ENCODE data around the gene KRTAP5-3. TPM values are rescaled to one million over a fixed set of nuclear protein-coding genes. Genes with fewer than 3 reads are reported as not detected.

The KRTAP5-3 gene, protein sequence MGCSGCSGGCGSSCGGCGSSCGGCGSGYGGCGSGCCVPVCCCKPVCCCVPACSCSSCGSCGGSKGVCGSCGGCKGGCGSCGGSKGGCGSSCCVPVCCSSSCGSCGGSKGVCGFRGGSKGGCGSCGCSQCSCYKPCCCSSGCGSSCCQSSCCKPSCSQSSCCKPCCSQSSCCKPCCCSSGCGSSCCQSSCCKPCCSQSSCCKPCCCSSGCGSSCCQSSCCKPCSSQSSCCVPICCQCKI
- polyA plus RNA-seq (2013, experiment 1 of 2): not detected
- polyA plus RNA-seq (2013, experiment 2 of 2): not detected

DNA sequence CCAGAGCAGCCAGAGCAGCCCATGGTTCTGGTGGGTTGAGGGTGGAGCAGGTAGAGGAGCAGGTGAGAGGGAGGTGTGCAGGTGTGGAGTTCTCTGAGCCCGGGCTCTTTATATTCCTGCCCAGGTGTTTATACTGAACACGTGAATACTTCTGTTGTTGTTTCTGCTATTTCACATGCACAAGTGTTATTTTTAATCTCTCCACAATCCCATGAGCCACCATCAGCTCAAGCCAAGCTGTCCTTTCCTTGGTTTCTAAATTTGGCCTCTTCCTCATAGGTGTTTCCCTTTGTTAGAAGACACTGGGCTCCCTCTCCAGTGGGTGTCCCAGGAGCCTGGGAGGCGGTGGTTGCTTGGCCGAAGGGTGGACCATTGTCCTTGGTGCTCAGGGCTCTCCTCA, at the start of gene KRTAP5-3:
Gene KRTAP5-3, minus strand, starts transcription at position 101 of the 400 bp plus-strand sequence. Its CDS starts 78 bp downstream, at position 23.
- no peaks in the 10 kb centered on the region for H3K9me3 ChIP-seq (ENCODE audit: control insufficient read depth, low read length)
- no peak within 1 kb of the TSS for H3K4me2 ChIP-seq (ENCODE audit: low read length, poor library complexity, severe bottlenecking)
- no peak within 1 kb of the TSS for H3K27ac ChIP-seq (ENCODE audit: low read length, poor library complexity, severe bottlenecking)
- no peak within 1 kb of the TSS for H3K4ac ChIP-seq (ENCODE audit: low read depth in 1 of 2, low read length in 2 of 2)
- no peaks in the 10 kb centered on the region for H3K36me3 ChIP-seq (ENCODE audit: control insufficient read depth in 1 of 2, insufficient read depth in 2 of 2, low read depth in 1 of 2, low read length in 2 of 2)
- no peaks in the 10 kb centered on the region for H3K79me1 ChIP-seq (replicated peaks; ENCODE audit: low read length, poor library complexity, severe bottlenecking)
- no peak within 1 kb of the TSS for H3K14ac ChIP-seq (ENCODE audit: low read length in 2 of 2)
- H4K8ac ChIP-seq (ENCODE audit: low read length): no peak within 1 kb of the TSS
- no peak within 1 kb of the TSS for H2AK5ac ChIP-seq (ENCODE audit: low read length, severe bottlenecking)
- H3K18ac ChIP-seq (ENCODE audit: low read depth in 1 of 2, low read length in 2 of 2): no peak within 1 kb of the TSS
- H2BK15ac ChIP-seq (ENCODE audit: low read depth, poor library complexity, severe bottlenecking): no peak within 1 kb of the TSS
- no peak within 1 kb of the TSS for H2BK120ac ChIP-seq (ENCODE audit: low read depth, low read length)
- WGBS: 88% methylated on average over 2 of the region's 4 CpGs
- H3K27me3 ChIP-seq (ENCODE audit: control insufficient read depth in 1 of 2, insufficient read depth in 1 of 2, low read length in 2 of 2): peaks cover 45 to 53% of the 10 kb centered on the region in 2 experiments
- H3K23ac ChIP-seq (ENCODE audit: low read length in 2 of 2): no peak within 1 kb of the TSS
- no peak within 1 kb of the TSS for H3K9ac ChIP-seq (ENCODE audit: low read length)
- H3K4me3 ChIP-seq (ENCODE audit: insufficient read depth in 1 of 2, low read depth in 1 of 2, low read length in 2 of 2): no peak within 1 kb of the TSS
- H2AFZ ChIP-seq (ENCODE audit: low read depth, low read length): no peak within 1 kb of the TSS
- H3K4me1 ChIP-seq (ENCODE audit: control insufficient read depth, insufficient read depth, low read depth, low read length): peaks cover 2% of the 10 kb centered on the region
- no peak within 1 kb of the TSS for H4K91ac ChIP-seq (ENCODE audit: low read length)
- no peak for DNase-seq
- H2BK5ac ChIP-seq (ENCODE audit: low read depth, low read length, poor library complexity, severe bottlenecking): no peak within 1 kb of the TSS
- no peak within 1 kb of the TSS for H2BK12ac ChIP-seq (ENCODE audit: low read length in 2 of 2)

DNA sequence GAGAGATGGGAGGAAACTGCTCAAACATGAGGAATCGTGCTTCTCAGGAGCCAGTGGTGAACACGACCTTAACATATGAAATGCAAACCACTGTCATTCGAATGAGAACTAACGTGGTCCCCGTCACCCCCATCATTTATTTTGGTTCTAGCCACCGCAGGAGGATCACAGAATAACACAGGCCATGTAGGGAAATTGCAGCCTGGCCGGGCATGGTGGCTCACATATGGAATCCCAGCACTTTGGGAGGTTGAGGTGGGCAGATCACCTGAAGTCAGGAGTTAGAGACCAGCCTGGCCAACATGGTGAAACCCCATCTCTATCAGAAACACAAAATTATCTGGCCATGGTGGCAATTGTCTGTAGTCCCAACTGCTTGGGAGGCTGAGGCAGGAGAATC, 48.4 kb upstream of the KRTAP5-3 start:
- H3K18ac ChIP-seq (ENCODE audit: low read depth in 1 of 2, low read length in 2 of 2): peak overlapping the region in 1 of 2 experiments; percentile 13
- H2BK15ac ChIP-seq (ENCODE audit: low read depth, poor library complexity, severe bottlenecking): no peak overlapping the region
- no peak overlapping the region for H3K9ac ChIP-seq (ENCODE audit: low read length)
- H3K4me2 ChIP-seq (ENCODE audit: low read length, poor library complexity, severe bottlenecking): no peak overlapping the region
- no peaks in the 10 kb centered on the region for H3K36me3 ChIP-seq (ENCODE audit: control insufficient read depth in 1 of 2, insufficient read depth in 2 of 2, low read depth in 1 of 2, low read length in 2 of 2)
- H2BK5ac ChIP-seq (ENCODE audit: low read depth, low read length, poor library complexity, severe bottlenecking): no peak overlapping the region
- no peak overlapping the region for H4K8ac ChIP-seq (ENCODE audit: low read length)
- no peak for DNase-seq
- no peak overlapping the region for H3K23ac ChIP-seq (ENCODE audit: low read length in 2 of 2)
- WGBS: 91% methylated on average over 6 of the region's 7 CpGs
- peaks cover 39 to 66% of the 10 kb centered on the region in 2 experiments for H3K27me3 ChIP-seq (ENCODE audit: control insufficient read depth in 1 of 2, insufficient read depth in 1 of 2, low read length in 2 of 2)
- H3K14ac ChIP-seq (ENCODE audit: low read length in 2 of 2): no peak overlapping the region
- no peak overlapping the region for H3K4ac ChIP-seq (ENCODE audit: low read depth in 1 of 2, low read length in 2 of 2)
- H3K27ac ChIP-seq (ENCODE audit: low read length, poor library complexity, severe bottlenecking): no peak overlapping the region
- H3K79me1 ChIP-seq (replicated peaks; ENCODE audit: low read length, poor library complexity, severe bottlenecking): no peaks in the 10 kb centered on the region
- no peak overlapping the region for H3K4me3 ChIP-seq (ENCODE audit: insufficient read depth in 1 of 2, low read depth in 1 of 2, low read length in 2 of 2)
- peak overlapping the region in 1 of 2 experiments; percentile 46 for H2BK12ac ChIP-seq (ENCODE audit: low read length in 2 of 2)
- no peak overlapping the region for H2AK5ac ChIP-seq (ENCODE audit: low read length, severe bottlenecking)
- H2BK120ac ChIP-seq (ENCODE audit: low read depth, low read length): peak overlapping the region; percentile 29
- peak overlapping the region; percentile 34 for H4K91ac ChIP-seq (ENCODE audit: low read length)
- H3K4me1 ChIP-seq (ENCODE audit: control insufficient read depth, insufficient read depth, low read depth, low read length): peaks cover 12% of the 10 kb centered on the region
- no peaks in the 10 kb centered on the region for H3K9me3 ChIP-seq (ENCODE audit: control insufficient read depth, low read length)
- H2AFZ ChIP-seq (ENCODE audit: low read depth, low read length): no peak overlapping the region

DNA sequence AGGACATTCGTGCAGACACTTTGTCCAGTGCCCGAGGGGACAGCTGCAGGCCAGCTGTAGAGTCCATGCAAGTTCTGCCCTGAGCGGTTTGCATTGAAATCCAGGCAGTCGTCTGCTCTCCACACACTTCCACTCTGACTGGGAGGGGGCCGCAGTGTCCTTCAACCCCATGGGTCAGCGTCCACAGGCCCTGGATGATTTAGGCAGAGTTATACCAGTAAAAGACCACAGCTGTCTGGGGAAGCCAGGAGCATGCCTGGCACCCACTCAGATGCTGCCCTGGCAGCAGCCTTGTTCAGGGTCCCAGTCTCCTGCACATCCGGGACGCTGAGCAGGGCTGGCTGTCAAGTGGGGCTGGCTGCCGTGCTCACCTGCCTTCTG, 47.8 kb upstream of the KRTAP5-3 start:
- WGBS: 83% methylated on average over 8 of the region's 9 CpGs

DNA sequence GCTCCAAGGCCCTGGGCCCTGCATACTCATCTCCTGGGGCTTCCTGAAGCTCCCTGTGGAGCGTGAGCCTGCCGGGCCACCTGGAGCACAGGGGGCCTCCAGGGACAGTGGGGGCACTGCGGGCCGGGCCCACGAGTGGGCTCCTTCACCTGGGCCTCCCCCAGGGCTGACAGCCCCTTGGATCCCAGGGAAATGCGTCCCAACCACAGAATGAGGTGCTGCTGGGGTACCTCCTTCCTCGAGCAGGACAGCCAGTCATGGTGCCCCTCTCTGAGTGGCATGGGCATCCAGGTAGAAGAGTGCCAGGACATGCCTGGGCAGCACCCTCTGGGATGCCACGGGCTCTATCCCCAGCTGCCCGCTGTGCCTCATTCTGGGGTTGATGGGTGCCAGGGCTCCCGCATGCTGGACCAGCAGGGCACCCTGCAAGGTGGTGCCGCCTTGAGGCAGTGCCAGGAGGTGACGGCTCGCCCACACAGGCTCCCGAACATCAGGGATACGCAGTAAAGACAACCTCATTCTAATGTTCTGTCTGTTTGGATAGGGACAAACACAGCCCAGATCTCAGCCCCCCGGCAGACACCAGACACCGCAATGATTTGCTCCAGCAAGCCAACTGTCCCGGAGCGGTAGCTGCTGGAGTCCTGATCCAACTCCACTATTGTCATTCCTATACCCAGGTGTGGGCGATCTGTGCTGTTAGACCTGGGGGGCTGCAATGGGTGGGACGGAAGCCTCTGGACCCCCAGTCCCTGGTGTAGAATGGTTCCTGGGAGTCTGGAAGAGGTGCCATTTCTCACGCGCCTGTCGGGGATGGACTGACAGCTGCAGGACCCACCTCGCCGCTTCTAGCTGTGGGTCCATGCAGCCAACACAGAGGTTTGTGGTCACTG, 47.2 kb upstream of the KRTAP5-3 start:
- Histone ChIP-seq H2BK12ac (ENCODE audit: low read length in 2 of 2) (peak overlapping the region; percentile 87 to 99), H3K9me3 (ENCODE audit: control insufficient read depth, low read length) (no peaks in the 10 kb centered on the region), H4K8ac (ENCODE audit: low read length) (peak overlapping the region; percentile 47), H3K18ac (ENCODE audit: low read depth in 1 of 2, low read length in 2 of 2) (peak overlapping the region; percentile 95 to 97), H2AFZ (ENCODE audit: low read depth, low read length) (no peak overlapping the region), H3K9ac (ENCODE audit: low read length) (no peak overlapping the region), H3K4me3 (ENCODE audit: insufficient read depth in 1 of 2, low read depth in 1 of 2, low read length in 2 of 2) (no peak overlapping the region), H3K4me1 (ENCODE audit: control insufficient read depth, insufficient read depth, low read depth, low read length) (peaks cover 12% of the 10 kb centered on the region), H2AK5ac (ENCODE audit: low read length, severe bottlenecking) (no peak overlapping the region), H3K36me3 (ENCODE audit: control insufficient read depth in 1 of 2, insufficient read depth in 2 of 2, low read depth in 1 of 2, low read length in 2 of 2) (no peaks in the 10 kb centered on the region), H3K23ac (ENCODE audit: low read length in 2 of 2) (peak overlapping the region in 1 of 2 experiments; percentile 65), H2BK120ac (ENCODE audit: low read depth, low read length) (peak overlapping the region; percentile 97), H3K27me3 (ENCODE audit: control insufficient read depth in 1 of 2, insufficient read depth in 1 of 2, low read length in 2 of 2) (peaks cover 44 to 76% of the 10 kb centered on the region in 2 experiments), H3K14ac (ENCODE audit: low read length in 2 of 2) (peak overlapping the region in 1 of 2 experiments; percentile 98), H3K4ac (ENCODE audit: low read depth in 1 of 2, low read length in 2 of 2) (peak overlapping the region; percentile 73 to 84), H2BK15ac (ENCODE audit: low read depth, poor library complexity, severe bottlenecking) (peak overlapping the region; percentile 71), H3K4me2 (ENCODE audit: low read length, poor library complexity, severe bottlenecking) (no peak overlapping the region), H4K91ac (ENCODE audit: low read length) (peak overlapping the region; percentile 99), H3K79me1 (replicated peaks; ENCODE audit: low read length, poor library complexity, severe bottlenecking) (no peaks in the 10 kb centered on the region), H3K27ac (ENCODE audit: low read length, poor library complexity, severe bottlenecking) (no peak overlapping the region), H2BK5ac (ENCODE audit: low read depth, low read length, poor library complexity, severe bottlenecking) (no peak overlapping the region)
- no peak for DNase-seq
- WGBS: 76% methylated on average over 26 of the region's 26 CpGs

More for the DNA sequence above, 47.8 kb upstream of the KRTAP5-3 start:
- peak overlapping the region in 1 of 2 experiments; percentile 95 for H3K14ac ChIP-seq (ENCODE audit: low read length in 2 of 2)
- H3K79me1 ChIP-seq (replicated peaks; ENCODE audit: low read length, poor library complexity, severe bottlenecking): no peaks in the 10 kb centered on the region
- H3K27ac ChIP-seq (ENCODE audit: low read length, poor library complexity, severe bottlenecking): no peak overlapping the region
- H2BK120ac ChIP-seq (ENCODE audit: low read depth, low read length): peak overlapping the region; percentile 29
- no peak overlapping the region for H3K4me3 ChIP-seq (ENCODE audit: insufficient read depth in 1 of 2, low read depth in 1 of 2, low read length in 2 of 2)
- peak overlapping the region; percentile 99 for H4K91ac ChIP-seq (ENCODE audit: low read length)
- no peak overlapping the region for H2AFZ ChIP-seq (ENCODE audit: low read depth, low read length)
- H3K4me1 ChIP-seq (ENCODE audit: control insufficient read depth, insufficient read depth, low read depth, low read length): peaks cover 12% of the 10 kb centered on the region
- H3K27me3 ChIP-seq (ENCODE audit: control insufficient read depth in 1 of 2, insufficient read depth in 1 of 2, low read length in 2 of 2): peaks cover 42 to 72% of the 10 kb centered on the region in 2 experiments
- no peak overlapping the region for H2BK5ac ChIP-seq (ENCODE audit: low read depth, low read length, poor library complexity, severe bottlenecking)
- H4K8ac ChIP-seq (ENCODE audit: low read length): peak overlapping the region; percentile 47
- H3K9me3 ChIP-seq (ENCODE audit: control insufficient read depth, low read length): no peaks in the 10 kb centered on the region
- no peak overlapping the region for H2AK5ac ChIP-seq (ENCODE audit: low read length, severe bottlenecking)
- peak overlapping the region; percentile 46 to 99 for H2BK12ac ChIP-seq (ENCODE audit: low read length in 2 of 2)
- H3K23ac ChIP-seq (ENCODE audit: low read length in 2 of 2): peak overlapping the region in 1 of 2 experiments; percentile 43
- H3K36me3 ChIP-seq (ENCODE audit: control insufficient read depth in 1 of 2, insufficient read depth in 2 of 2, low read depth in 1 of 2, low read length in 2 of 2): no peaks in the 10 kb centered on the region
- DNase-seq: no peak
- H2BK15ac ChIP-seq (ENCODE audit: low read depth, poor library complexity, severe bottlenecking): peak overlapping the region; percentile 60
- peak overlapping the region; percentile 73 to 95 for H3K4ac ChIP-seq (ENCODE audit: low read depth in 1 of 2, low read length in 2 of 2)
- H3K9ac ChIP-seq (ENCODE audit: low read length): no peak overlapping the region
- no peak overlapping the region for H3K4me2 ChIP-seq (ENCODE audit: low read length, poor library complexity, severe bottlenecking)
- H3K18ac ChIP-seq (ENCODE audit: low read depth in 1 of 2, low read length in 2 of 2): peak overlapping the region; percentile 95 to 97
